ENCODE data around the gene MGAM2.

MGAM2 gene

DNA sequence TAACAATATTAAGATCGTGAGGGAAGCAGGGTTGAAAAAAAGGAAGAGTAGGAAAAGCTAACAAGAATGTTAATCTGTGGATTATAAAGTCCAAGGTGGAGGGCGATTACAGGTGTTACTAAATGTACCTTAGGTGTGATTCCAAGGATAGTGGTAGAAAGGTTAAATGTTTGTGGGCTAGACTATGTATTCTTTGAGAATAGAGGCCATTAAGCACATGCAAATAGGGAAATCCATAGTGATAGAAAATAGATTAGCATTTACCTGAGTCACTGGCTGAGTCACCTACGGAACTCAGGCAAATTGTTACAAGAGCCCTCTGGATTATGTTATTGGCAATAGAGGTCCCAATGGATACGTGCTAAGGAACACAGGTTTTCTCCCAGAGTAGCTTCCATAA lies 9.0 kb downstream of the MGAM2 start:
- no peak for DNase-seq (ENCODE audit: low read depth in 2 of 2, low spot score in 1 of 2)

DNA sequence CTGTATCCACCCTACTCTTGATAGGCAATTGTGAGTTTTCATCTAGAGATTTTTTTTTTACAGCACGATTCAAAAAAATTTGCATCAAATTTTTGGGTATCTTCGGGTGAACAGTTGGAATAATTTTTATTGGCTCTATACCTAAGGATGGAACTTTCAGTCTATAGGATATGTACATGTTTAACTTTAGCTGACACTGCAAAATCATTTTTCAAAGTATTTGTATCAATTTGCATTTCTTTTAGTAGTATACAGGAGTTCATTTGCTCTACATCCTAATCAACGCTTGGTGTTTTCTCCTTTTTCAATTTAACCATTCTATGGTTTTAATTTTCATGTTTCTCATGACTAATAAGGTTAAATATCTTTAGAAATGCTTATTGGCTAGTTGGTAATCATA lies 11.7 kb downstream of the MGAM2 start:
- DNase-seq (ENCODE audit: low read depth in 2 of 2, low spot score in 1 of 2) = no peak

DNA sequence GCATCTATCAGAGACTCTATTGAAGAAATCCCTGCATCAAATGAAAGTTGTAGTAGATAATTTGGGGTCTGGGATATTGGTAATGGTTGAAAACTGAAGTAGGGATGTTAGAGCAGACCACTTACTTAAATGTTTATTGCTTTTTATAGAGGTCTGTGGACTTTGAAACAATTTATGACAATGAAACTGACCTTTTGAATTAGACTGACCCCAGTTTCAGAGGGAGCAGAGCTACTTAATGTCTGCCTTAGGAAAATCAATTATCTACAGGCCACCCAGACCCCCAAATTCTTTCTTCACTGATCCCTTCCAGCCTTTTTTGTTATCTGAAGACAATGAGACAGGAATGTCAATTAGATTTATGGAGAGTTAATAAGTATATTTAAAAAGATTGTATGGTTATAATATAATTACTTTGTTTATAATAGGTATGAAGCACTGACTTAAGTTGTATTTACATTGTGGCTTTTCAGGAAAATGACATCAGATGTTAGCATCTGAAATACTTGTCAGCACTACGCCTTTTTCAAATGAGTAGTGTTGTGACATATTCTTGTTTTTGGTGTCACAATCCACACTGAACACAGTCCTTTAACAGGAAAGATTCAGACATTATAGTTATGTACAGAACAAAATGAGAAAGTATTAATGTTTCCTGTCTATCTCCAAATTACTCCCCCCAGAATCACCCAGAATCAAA lies 13.9 kb downstream of the MGAM2 start:
- no peak for DNase-seq (ENCODE audit: low read depth in 2 of 2, low spot score in 1 of 2)

DNA sequence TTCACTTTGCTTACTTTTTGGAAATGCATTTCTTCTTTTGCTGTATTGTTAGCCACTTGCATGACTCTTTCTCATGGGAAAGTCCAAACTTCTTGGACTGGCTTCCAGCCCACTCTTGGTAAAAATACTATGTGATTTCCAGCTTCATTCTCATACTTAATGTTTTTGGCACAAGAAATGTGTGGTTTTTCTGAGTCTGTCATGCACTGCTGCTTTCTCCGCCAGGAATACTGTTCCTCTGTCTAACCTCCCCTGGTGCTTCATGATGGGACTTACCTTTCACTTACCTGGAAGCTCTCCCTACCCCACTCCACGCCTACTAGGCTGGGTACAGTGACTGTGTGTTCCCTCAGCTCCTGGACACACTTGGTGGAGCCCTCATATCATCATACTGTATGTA lies 18.7 kb downstream of the MGAM2 start:
- DNase-seq (ENCODE audit: low read depth in 2 of 2, low spot score in 1 of 2) = no peak

DNA sequence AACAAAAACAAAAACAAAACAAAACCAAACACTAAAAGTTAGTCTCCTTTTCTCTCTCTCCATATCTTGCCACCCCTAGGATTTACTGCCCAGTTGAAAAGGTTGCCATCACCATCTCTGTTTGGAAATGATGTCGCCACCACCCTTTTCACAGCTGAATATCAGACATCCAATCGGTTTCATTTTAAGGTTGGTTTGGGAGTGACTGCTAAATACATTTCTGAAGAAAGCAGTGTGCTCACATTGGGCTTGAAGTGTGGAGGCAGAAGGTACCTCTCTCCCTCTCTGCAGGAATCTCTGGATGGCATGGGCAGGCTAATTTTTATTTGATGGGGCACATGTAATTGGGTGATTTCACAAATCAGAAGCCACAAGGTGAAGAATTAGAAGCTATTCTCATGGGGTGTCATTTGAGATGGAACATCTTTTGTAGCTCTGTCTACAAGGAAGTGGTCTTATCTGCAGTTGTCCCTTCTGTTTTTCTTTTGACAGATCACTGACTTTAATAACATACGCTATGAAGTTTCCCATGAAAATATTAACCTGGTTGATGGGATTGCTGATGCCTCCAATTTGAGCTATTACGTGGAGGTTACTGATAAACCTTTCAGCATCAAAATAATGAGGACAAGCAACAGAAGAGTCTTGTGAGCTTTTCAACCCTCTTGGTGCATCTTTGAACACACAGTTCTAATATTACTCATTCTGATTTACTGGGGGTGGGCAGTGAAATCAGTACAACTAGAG lies 20.1 kb downstream of the MGAM2 start:
- DNase-seq (ENCODE audit: low read depth in 2 of 2, low spot score in 1 of 2) = no peak

DNA sequence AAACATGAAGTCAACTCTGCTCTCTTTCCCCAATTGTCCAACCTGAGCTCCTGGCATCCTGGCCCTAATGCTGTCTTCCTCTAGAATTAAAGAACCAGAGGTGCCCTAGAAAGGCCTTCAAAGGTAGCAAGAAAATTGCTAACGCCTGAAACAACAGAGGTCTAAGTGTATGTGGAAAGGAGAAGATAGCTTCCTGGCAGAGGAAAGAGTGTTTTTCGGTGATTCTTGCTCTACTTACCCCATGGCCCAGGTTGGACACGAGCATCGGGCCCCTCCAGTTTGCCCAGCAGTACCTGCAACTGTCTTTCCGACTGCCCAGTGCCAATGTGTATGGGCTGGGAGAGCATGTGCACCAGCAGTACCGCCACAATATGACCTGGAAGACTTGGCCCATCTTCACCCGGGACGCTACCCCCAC lies 22.2 kb downstream of the MGAM2 start:
- DNase-seq (ENCODE audit: low read depth in 2 of 2, low spot score in 1 of 2) = no peak

DNA sequence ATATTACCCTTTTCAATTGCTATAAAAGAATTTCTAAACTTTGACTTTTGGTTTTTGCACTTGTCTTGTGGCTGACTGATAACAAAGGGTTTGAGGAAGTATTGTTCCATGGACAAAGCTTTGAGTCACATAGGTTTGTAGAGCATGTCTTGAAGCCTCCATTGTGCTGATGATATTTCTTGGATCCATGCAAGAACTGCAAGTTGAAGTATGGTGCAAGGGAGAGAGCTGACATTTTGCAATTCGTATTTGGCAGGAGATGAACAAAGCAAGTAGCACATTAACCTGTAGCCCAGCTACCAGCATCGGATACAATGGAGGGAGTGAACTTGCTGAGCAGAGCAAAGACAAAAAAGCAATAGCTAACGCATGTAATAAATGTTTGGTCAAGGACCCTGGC lies 23.4 kb downstream of the MGAM2 start:
- no peak for DNase-seq (ENCODE audit: low read depth in 2 of 2, low spot score in 1 of 2)

DNA sequence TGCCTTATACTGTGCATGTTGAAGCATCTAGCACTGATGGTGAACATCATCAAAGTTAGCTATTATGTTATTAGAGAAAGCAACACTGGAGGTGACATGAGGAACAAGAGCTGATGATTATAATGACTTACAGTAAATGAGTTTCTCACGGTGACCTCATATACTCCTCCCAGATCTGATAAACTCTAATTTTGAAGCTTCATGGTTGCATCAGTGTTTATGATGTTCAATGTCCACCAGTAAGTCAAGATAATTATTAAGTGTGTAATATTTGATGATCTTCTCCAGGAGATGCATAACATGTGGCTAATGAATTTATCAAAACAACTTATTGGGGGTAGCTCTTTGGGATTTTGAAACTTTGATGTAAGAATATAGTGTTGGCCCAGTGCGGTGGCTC lies 27.5 kb downstream of the MGAM2 start:
- DNase-seq (ENCODE audit: low read depth in 2 of 2, low spot score in 1 of 2) = no peak

DNA sequence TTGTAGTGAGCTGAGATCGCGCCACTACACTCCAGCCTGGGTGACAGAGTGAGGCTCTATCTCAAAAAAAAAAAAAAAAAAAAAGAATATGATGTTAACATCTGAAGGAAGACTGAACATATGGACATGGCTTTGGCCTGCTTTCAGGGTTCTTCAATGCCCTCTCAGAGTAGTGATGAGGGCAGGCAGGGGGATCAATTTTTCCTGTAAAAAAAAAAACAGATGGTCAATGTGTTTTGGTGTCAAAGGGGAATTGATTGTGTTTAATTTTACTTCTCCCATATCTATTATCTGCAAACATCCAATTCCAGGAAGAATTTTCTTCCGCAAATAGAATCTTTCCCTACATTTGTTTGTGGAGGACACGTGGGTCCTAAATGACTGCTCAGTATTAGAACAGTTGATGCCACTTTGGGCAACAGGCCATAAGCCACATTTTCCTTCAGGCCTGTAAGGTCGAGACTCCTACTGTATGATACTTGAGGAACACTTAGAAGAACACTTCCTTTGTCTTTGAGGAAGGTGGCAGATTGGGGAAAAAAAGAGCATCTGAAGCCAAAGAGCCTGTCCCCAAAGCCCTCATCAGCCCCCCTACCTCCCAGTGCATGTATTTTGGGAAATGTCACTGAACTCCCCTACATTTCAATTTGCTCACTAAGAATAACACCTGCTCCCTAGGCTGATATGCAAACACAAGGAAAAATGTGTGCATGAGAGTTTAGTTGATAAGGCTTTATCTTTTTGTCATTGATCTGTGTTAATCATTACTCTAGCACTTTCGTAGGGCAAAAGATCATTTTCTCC lies 28.3 kb downstream of the MGAM2 start:
- DNase-seq (ENCODE audit: low read depth in 2 of 2, low spot score in 1 of 2) = no peak

DNA sequence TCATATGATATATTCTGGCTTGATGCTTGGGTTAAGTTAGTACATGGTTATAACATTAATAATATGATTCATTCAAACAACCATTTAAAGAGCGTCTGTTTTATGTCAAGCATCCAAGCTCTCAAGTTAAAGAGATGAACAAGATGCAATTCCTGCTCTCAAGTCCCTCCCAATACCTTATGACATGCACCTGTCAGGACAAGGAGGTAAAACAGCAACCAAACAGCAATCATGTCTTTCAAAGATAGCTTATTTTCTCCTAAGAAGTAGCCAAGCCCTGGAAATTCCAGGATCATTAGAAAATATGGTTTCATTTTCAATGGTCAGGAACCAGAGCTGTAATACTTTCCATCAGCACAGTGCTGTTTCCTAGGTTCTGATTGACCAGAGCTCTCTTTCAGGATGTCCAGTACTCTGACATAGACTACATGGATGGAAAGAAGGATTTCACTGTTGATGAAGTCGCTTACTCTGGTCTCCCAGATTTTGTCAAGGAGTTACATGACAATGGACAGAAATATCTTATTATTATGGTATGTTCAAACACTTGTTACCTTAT lies 29.0 kb downstream of the MGAM2 start:
- DNase-seq (ENCODE audit: low read depth in 2 of 2, low spot score in 1 of 2) = no peak

DNA sequence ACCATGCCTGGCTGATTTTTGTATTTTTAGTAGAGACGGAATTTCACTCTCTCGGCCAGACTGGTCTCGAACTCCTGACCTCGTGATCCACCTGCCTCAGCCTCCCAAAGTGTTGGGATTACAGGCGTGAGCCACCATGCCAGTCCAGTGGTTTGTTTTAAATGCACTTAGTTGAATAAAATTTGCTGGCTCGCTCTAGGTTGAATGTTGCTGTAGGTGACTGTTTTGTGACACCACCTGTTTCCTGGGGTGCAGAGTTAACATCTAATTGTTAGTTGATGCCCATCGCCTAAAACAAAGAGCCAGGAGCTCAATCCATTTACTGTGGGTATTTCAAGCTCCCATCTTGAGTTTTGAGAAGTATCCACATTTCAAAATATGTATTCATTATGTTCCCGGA lies 31.2 kb downstream of the MGAM2 start:
- DNase-seq (ENCODE audit: low read depth in 2 of 2, low spot score in 1 of 2) = no peak

DNA sequence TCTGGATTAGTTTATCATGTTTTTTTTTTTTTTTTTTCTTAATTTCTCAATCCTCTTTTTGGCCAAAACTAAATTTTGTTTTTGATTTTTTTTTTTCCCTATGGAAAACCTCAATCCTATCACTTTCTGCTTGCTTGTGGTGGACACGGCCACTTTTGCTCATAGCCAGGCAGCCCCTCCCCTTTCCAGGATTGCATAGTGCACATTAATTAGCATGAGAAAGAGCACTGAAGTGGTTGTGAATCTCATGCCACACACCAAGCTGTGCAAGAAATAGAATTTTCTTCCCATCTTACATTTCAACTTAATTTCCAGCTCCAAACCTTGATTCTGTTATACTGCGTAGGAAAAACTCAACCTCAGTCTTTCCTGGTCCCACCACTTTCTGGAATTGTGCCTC lies 34.6 kb downstream of the MGAM2 start:
- no peak for DNase-seq (ENCODE audit: low read depth in 2 of 2, low spot score in 1 of 2)

DNA sequence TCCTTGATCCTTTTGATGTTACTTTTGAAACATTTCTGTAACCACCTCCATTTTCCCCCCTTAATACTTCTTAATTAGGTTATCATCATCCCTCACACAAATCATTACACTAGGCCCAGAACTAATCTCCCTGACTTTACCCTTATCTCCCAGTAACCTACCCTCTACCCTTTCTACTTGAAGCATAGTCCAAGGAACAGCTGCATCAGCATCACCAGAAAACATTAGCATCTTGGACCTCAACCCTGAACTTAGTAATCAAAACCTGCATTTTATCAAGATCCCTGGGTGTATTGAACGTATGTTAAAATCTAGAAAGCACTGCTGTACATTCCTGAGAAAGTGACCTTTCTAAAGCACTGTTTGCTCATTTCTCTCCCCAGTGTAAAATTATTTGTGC lies 38.8 kb downstream of the MGAM2 start:
- no peak for DNase-seq (ENCODE audit: low read depth in 2 of 2, low spot score in 1 of 2)

DNA sequence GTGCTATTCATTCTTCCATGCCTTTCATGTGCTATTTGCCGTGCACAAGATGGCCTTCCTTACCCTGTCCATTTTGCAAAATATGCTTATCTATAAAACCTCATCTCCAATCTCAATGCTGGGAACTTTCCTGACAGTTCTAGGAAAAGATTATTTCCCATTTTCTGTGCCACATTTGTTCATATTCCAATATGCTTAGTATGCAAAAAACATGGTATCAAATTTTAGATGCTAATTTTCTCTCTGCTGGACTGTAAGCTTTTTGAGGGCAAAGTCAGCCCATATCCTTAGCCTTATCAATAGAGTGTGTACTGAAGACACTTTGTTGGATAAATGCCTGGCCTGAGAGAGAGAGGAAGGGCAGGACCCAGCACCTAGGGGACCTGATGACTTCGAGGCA lies 39.4 kb downstream of the MGAM2 start:
- DNase-seq (ENCODE audit: low read depth in 2 of 2, low spot score in 1 of 2) = no peak

DNA sequence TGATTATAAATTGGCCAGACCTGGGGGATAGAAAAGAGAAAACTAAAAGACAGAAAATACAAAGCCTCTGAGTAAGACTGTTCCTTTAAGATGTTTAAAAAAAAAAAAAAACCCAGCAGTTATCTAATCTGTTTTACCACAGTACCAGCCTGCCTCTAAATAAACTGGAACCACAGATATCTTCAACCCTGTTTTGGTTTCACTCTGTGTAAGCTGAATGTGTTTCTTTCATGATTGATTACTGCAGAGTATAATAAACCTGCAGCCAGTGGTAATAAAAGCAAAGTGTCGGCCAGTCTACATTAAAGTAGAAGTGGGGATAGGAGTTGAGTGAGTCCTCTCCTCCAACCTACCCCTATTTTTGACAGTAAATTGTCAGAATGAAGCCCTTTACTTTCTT lies 40.6 kb downstream of the MGAM2 start:
- DNase-seq (ENCODE audit: low read depth in 2 of 2, low spot score in 1 of 2) = no peak

DNA sequence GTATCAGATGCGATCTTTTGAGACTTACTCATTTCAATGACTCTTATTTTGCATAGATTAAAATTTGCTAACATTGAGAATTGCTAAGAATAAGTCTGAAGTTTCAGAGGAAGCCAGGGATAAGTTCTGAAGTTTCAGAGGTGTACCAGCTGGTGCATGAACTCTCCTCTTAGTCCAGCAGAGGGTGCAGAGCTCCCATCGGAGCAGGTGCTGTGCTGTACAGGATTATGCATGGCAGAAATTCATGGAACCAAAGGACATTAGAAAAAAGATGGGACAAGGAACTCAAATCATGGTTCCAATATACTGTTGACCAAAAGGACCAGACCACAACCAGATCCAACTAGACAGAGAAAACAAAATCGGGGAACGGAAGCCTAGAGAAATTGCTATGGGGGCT lies 41.9 kb downstream of the MGAM2 start:
- no peak for DNase-seq (ENCODE audit: low read depth in 2 of 2, low spot score in 1 of 2)

DNA sequence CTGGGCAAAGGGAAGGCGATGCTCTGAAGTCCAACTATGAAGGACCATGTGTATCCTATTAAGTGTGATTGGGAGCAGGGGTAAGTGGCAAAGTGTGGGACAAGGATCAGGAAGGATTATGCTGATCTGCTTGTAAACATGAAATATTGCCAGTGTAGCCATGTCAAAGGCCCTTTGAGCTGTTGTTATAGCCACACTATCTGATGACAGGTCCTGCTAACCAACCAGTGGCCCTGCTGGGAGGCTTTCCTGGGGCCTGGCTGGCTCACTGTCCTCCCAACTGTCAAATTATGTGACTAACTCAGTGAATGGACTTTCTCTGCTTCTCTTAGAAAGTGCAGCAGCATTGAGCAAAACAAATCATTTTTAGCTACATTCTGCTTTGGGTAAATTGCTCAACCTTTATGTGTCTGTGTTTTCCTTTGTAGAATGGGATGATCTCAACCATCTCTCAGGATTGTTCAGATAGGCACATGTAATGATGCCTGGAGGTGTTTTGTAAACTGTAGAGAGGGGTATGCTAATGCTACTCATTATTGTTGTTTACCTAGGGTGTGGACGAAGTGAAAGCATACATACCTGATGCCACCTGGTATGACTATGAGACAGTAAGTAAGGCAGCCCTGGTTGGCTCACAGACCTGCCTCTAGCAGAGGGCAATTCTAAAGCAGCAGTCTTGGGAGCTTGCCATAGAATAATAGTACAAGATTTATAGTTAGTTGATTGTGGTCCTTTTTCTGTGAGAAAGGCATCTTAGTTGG lies 47.4 kb downstream of the MGAM2 start:
- no peak for DNase-seq (ENCODE audit: low read depth in 2 of 2, low spot score in 1 of 2)

DNA sequence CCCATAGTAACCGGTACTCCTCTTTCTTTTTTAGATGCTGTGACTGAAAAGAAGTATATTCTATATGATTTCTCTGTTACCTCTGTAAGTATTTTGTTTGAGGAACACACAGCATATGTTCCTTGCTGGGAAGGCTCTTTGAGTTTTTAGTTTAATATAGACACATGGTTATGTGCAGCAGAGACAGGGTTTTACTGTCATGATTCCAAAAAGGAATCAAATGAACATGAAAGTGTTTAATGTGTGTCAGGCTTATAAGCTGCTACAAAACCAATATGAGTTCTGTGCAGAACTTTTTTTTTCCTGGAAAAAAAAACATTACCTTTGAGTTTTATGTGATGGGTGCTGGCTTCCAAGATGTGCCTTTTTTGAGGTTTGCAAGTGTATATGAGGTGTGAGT lies 50.4 kb downstream of the MGAM2 start:
- no peak for DNase-seq (ENCODE audit: low read depth in 2 of 2, low spot score in 1 of 2)

DNA sequence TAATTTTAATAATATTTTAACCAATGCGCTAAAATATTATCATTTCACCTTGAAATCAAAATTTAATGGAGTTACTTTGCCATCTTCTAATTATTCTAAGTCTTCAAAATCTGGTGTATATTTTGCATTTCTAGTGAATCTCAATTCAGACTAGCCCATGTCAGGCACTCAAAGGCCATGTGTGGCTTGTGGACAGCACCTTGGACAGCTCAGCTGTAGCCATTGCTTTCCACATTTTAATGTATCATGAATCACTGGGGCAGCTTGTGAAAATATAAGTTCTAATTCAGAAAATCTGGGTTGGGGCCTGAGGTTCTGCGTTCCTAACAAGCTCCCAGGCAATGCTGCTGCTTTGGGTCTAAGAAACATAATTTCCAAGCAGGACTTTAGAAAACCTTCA lies 57.2 kb downstream of the MGAM2 start:
- no peak for DNase-seq (ENCODE audit: low read depth in 2 of 2, low spot score in 1 of 2)

DNA sequence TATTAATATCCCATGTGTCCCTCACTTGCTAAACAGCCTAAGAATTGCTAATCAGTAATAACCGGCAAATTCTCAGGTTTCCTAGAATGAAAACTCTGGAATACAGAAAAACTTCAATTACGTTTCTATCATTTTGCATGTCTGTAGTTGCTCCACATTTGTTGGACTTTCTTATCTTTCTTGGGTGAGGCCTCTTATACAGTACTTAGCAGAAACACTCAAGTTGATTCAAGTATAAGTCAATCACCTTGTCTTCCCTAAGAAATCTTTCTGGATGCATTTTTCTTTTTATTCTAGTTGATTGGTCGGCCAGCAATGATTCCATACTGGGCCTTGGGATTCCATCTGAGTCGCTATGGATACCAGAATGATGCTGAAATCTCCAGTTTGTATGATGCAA lies 61.4 kb downstream of the MGAM2 start:
- no peak for DNase-seq (ENCODE audit: low read depth in 2 of 2, low spot score in 1 of 2)

DNA sequence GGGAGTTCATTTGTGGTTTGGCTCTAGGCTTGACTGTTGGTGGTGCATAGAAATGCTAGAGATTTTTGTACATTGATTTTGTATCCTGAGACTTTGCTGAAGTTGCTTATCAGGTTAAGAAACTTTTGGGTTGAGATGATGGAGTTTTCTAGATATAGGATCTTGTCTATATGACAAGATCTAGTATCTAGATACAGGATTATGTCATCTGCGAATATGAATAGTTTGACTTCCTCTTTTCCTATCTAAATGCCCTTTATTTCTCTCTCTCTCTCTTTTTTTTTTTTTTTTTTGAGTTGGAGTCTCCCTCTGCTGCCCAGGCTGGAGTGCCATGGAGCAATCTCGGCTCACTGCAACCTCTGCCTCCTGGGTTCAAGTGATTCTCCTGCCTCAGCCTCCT lies 62.9 kb downstream of the MGAM2 start:
- no peak for DNase-seq (ENCODE audit: low read depth in 2 of 2, low spot score in 1 of 2)
